ENCODE results near the gene CCDC177.

DNA sequence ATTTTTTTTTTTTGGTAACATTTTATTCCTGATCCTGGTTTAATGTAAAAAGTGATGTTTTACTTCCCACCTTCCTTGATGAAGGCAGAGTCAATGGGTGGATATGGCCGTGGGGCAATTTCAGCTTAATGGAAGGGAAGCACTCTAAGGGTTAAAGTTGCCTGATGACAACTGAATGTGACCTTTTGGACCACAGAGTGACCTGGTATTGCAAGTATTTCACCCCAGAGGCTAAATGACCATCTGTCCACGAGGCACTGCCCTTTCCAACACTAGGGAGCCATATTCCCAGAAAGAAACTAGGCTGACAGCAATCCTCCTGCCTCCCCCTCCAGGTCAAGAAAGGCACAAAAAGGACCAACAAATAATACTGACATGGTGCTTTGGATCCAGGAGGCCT, 4.8 kb downstream of the CCDC177 start:
- TF ChIP-seq POLR2AphosphoS5 (IDR thresholded peaks at IDR 0.05; ENCODE audit: low read depth) (no peak), CTCF (IDR thresholded peaks at IDR 0.05; ENCODE audit: insufficient read depth, low read length) (no peak)

All from HL-60 (cell line).